IMR-90 (cell line): Measurements from ENCODE around the gene PRLH.

Experiments used
- CEBPB ChIP-seq: IDR thresholded peaks from 2 replicates; pipeline ENCODE4 v1.6.1; 2012; ENCODE audit warnings: low read depth, low read length, improper control_type of control experiment
- FOS ChIP-seq: fragments of 150-350 bp; IDR thresholded peaks from 2 replicates; pipeline ENCODE4 v1.6.1; 2016; ENCODE audit warnings: low read depth, low read length
- MAFK ChIP-seq: IDR thresholded peaks from 2 replicates; pipeline ENCODE4 v1.6.1; 2012; ENCODE audit warnings: low read depth, low read length, improper control_type of control experiment
- MXI1 ChIP-seq: IDR thresholded peaks from 2 replicates; pipeline ENCODE4 v1.6.1; 2012; ENCODE audit warnings: low read depth, mild to moderate bottlenecking, low read length, moderate library complexity, borderline replicate concordance
- POLR2A ChIP-seq: IDR thresholded peaks from 2 replicates; pipeline ENCODE4 v1.6.1; 2012; ENCODE audit warnings: mild to moderate bottlenecking, low read depth, low read length
- RAD21 ChIP-seq: IDR thresholded peaks from 2 replicates; pipeline ENCODE4 v1.6.1; 2012; ENCODE audit warnings: low read length, improper control_type of control experiment
- RFX5 ChIP-seq: IDR thresholded peaks from 2 replicates; pipeline ENCODE4 v1.8.0; 2012; ENCODE audit warnings: low read depth, mild to moderate bottlenecking, low read length, moderate library complexity
- SMC3 ChIP-seq: fragments of 150-350 bp; IDR thresholded peaks from 2 replicates; pipeline ENCODE4 v1.6.1; 2016; ENCODE audit warnings: low read depth, mild to moderate bottlenecking, antibody characterized with exemption, low read length, moderate library complexity
- TF ChIP-seq, protein P1 (sequence below): conservative IDR thresholded peaks from 2 replicates; pipeline ENCODE4 v1.5.1; 2012; ENCODE audit warnings: mild to moderate bottlenecking, low read depth, low read length, improper control_type of control experiment
- TF ChIP-seq, protein P2 (sequence below): fragments of 150-350 bp; IDR thresholded peaks from 2 replicates; pipeline ENCODE4 v1.6.1; 2016; ENCODE audit warnings: low read depth, mild to moderate bottlenecking, low read length, moderate library complexity, borderline replicate concordance

DNA sequence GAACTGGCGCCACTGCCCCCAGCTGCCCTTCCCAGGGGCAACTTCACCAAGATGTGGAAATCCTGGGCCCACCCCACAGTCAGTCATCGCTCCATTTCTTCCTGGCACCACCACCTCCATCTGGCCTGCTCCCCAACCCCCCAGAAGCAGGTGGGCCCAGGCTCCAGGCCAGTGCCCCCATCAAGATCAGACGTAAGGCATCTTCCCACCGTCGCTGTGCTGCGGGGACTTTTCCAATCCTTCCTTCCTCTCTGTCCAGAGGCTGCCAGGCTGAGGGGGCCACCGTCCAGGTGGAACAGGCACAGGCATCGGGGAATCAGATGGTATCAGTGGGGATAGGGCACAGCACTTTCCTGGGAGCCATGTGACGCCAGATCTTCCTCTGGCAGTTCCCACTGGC, 8.1 kb downstream of the PRLH start:
- TF ChIP-seq RFX5, result no peak
- no peak for TF ChIP-seq FOS
- TF ChIP-seq, protein P1, sequence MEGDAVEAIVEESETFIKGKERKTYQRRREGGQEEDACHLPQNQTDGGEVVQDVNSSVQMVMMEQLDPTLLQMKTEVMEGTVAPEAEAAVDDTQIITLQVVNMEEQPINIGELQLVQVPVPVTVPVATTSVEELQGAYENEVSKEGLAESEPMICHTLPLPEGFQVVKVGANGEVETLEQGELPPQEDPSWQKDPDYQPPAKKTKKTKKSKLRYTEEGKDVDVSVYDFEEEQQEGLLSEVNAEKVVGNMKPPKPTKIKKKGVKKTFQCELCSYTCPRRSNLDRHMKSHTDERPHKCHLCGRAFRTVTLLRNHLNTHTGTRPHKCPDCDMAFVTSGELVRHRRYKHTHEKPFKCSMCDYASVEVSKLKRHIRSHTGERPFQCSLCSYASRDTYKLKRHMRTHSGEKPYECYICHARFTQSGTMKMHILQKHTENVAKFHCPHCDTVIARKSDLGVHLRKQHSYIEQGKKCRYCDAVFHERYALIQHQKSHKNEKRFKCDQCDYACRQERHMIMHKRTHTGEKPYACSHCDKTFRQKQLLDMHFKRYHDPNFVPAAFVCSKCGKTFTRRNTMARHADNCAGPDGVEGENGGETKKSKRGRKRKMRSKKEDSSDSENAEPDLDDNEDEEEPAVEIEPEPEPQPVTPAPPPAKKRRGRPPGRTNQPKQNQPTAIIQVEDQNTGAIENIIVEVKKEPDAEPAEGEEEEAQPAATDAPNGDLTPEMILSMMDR, result no peak
- no peak for TF ChIP-seq SMC3
- no peak for TF ChIP-seq POLR2A
- no peak for TF ChIP-seq CEBPB
- no peak for TF ChIP-seq MXI1
- TF ChIP-seq, protein P2, sequence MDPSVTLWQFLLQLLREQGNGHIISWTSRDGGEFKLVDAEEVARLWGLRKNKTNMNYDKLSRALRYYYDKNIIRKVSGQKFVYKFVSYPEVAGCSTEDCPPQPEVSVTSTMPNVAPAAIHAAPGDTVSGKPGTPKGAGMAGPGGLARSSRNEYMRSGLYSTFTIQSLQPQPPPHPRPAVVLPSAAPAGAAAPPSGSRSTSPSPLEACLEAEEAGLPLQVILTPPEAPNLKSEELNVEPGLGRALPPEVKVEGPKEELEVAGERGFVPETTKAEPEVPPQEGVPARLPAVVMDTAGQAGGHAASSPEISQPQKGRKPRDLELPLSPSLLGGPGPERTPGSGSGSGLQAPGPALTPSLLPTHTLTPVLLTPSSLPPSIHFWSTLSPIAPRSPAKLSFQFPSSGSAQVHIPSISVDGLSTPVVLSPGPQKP, result no peak
- TF ChIP-seq MAFK, result no peak
- TF ChIP-seq RAD21, result no peak
